ENCODE results near the gene DDHD1.

DDHD1 gene

GRCh38 chr14:53041067-53041466, 112.1 kb downstream of the DDHD1 start:
- no peak for TF ChIP-seq CTCF (conservative IDR thresholded peaks at IDR 0.05; ENCODE audit: low read length)
- H3K4me3 ChIP-seq (ENCODE audit: low read length): no peak overlapping the region
- no peak for DNase-seq (ENCODE audit: low read depth)

GRCh38 chr14:53038629-53039028, 114.5 kb downstream of the DDHD1 start:
- no peak for TF ChIP-seq CTCF (conservative IDR thresholded peaks at IDR 0.05; ENCODE audit: low read length)
- no peak overlapping the region for H3K4me3 ChIP-seq (ENCODE audit: low read length)
- no peak for DNase-seq (ENCODE audit: low read depth)

GRCh38 chr14:53037016-53037415, 116.1 kb downstream of the DDHD1 start:
- no peak for TF ChIP-seq CTCF (conservative IDR thresholded peaks at IDR 0.05; ENCODE audit: low read length)
- H3K4me3 ChIP-seq (ENCODE audit: low read length): no peak overlapping the region
- peak; percentile 82 for DNase-seq (ENCODE audit: low read depth)

GRCh38 chr14:53035336-53036210, 117.5 kb downstream of the DDHD1 start:
- peak; percentile 48 for DNase-seq (ENCODE audit: low read depth)
- no peak overlapping the region for H3K4me3 ChIP-seq (ENCODE audit: low read length)
- no peak for TF ChIP-seq CTCF (conservative IDR thresholded peaks at IDR 0.05; ENCODE audit: low read length)

- no peak overlapping the region for H3K4me3 ChIP-seq (ENCODE audit: low read length)
- TF ChIP-seq CTCF (conservative IDR thresholded peaks at IDR 0.05; ENCODE audit: low read length): no peak
- no peak for DNase-seq (ENCODE audit: low read depth)
Observed at GRCh38 chr14:53034688-53035230, 118.4 kb downstream of the DDHD1 start.

- H3K4me3 ChIP-seq (ENCODE audit: low read length): no peak overlapping the region
- no peak for DNase-seq (ENCODE audit: low read depth)
- TF ChIP-seq CTCF (conservative IDR thresholded peaks at IDR 0.05; ENCODE audit: low read length): no peak
Observed at GRCh38 chr14:53034036-53034435, 119.1 kb downstream of the DDHD1 start.

GRCh38 chr14:53032838-53033390, 120.2 kb downstream of the DDHD1 start:
- DNase-seq (ENCODE audit: low read depth): peak; percentile 35
- TF ChIP-seq CTCF (conservative IDR thresholded peaks at IDR 0.05; ENCODE audit: low read length): no peak

More at GRCh38 chr14:53032838-53033390, 120.2 kb downstream of the DDHD1 start:
- no peak overlapping the region for H3K4me3 ChIP-seq (ENCODE audit: low read length)
